Fibroblast of pulmonary artery (primary cell): ENCODE measurements around the gene ZNF766.

Source experiments
- DNase-seq: peaks from one replicate; pipeline ENCODE4 v3.0.0-alpha.2; 2010; ENCODE audit warnings: low read depth
- H3K4me3 ChIP-seq: replicated peaks from 2 replicates; pipeline ENCODE4 v1.5.1; 2011; ENCODE audit warnings: low read depth, mild to moderate bottlenecking, control low read depth, low read length, moderate library complexity
- CTCF ChIP-seq: IDR thresholded peaks from 2 replicates; pipeline ENCODE4 v1.5.1; 2011; ENCODE audit warnings: mild to moderate bottlenecking, control low read depth, low read length, inconsistent platforms; ENCODE audit errors: missing control alignments

ZNF766 gene

DNA sequence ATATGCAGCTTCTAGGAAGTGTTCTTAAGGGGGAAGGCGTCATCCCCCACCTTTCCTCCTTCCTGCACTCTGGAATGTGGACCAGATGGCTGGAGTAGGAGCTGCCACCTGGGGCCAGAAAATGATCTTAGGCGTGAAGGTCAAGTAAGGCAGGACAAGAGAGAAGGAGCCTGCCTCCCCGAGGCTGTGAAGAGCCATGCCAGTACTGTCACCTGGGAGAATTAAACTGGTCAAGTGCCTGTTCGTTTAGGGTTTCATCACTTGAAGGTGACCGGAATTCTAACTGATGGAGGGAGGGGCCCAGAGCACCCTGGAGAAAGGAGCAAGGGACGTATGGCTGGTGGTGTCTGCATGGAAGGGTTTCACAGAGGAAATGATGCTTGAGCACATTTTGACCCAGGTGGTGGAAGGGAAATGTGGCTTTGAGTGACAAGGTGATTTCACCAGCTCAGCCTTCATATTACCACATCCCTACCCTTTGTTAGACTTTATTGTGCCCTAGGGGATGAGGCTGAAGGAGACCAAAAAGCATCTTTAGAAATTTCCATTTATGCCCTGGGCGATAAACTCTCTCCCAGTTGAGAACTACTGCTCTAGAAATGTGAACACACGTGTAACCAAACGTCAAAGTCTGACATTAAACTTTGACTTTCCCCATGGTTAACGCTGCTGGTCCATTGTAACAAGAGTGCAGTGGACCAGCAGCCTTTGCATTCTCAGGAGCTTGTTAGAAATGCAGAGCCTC is 42.0 kb upstream of the ZNF766 start:
- no peak for TF ChIP-seq CTCF
- H3K4me3 ChIP-seq, result no peak overlapping the region
- DNase-seq, result no peak

DNA sequence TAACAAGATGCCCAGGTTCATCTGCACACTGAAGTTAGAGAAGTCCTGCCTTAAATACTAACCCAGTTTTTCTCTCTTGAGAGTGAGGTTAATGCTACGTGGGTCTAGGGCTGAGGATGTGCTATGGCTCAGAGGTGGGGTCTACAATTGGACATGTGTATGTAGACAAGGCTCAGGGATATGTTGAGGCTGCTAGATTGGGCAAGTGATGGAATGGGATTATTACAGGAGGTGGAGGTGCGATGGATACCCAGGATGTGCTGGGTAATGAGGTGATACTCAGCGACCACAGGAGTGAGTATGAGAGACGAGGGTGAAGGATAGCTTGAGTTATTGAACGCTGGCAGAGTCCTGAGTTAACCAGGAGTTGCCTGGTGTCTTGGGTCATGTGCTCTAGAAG is 41.4 kb upstream of the ZNF766 start:
- no peak for DNase-seq
- H3K4me3 ChIP-seq, result no peak overlapping the region
- TF ChIP-seq CTCF, result no peak

DNA sequence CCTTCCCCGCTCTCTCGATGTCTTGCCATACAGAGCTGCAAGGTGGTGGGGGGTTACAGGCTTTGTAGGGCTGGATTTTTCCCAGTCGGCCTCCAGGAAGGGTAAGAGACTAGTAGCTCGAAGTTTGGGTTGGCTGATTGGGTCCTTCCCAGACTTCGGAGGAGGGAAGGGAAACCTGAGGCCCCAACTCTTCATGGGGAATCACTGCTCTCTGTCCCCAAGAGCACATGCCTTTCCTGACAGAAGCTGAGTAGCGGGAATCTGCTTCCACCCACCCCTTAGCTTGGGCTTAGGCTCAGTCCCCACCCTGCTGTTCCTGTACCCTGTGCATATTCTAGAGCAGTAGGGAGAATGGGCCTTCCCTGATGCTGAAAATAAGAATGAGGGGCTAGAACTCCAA is 39.9 kb upstream of the ZNF766 start:
- no peak overlapping the region for H3K4me3 ChIP-seq
- no peak for TF ChIP-seq CTCF
- DNase-seq, result no peak

DNA sequence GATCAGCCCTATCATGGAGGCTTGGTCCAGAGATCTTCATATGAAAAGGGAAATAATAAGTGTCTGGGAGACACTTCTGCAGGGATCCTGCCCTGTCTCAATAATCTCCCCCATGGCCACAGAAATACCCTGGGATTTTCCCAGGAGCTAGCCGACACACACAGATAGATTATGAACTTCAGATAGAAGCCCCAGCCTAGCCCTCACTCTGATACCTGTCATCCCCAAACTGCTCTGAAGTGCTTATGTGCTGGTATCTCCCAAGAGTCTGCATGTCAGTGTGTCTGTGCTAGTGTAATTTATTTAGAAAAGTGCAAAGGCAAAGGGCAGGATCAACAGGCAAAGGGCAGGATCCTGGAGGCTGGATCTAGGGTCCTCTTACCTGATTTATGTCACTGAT is 38.7 kb upstream of the ZNF766 start:
- no peak for DNase-seq
- no peak for TF ChIP-seq CTCF
- no peak overlapping the region for H3K4me3 ChIP-seq

DNA sequence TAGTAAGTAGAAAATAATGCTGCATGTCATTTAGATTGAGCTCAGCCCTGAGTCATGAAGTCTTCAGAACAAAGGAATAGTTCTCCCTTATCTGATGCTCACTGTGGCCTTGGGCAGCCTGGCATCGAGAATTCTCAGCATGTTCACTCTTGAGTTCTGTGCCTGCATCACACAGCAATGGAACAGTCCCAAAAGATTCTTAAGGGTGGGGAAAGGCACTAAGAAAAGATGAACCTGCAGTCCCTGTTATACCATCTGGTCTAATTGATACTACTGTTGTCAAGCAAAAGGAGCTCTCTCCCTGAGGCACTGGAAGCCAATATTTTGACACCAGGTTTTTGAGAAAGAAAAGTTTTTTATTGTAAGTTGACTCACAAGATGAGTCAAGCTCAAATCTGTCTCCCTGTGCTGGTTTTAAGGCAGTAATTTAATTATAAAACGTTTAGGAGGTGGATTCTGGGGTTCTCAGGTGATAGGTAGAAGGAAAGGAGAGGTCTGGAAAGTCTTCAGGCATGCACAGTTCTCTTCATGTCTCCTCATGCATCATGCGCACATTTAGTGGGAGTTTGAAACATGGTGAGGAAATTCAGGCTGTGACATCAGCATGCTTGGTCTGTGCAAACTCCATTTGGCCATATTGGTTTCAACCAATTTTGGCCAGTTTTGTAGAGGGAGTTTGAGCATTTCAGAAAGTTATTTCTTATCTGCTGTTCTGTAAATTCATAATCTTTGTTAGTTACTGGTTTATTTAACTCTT is 38.1 kb upstream of the ZNF766 start:
- TF ChIP-seq CTCF, result no peak
- DNase-seq, result peak; percentile 24
- no peak overlapping the region for H3K4me3 ChIP-seq

GRCh38 chr19:52234406-52234805 is 35.0 kb upstream of the ZNF766 start:
- TF ChIP-seq CTCF, result no peak
- H3K4me3 ChIP-seq, result no peak overlapping the region

More at GRCh38 chr19:52234406-52234805, 35.0 kb upstream of the ZNF766 start:
- no peak for DNase-seq
